ENCODE results near the gene LRRC38. TPM values are rescaled to one million over a fixed set of nuclear protein-coding genes. Genes with fewer than 3 reads are reported as not detected.

Gene LRRC38
- total RNA-seq, 1 donor from 2014 or later = not detected

- Mint-ChIP-seq H3K27ac (ENCODE audit: unreplicated experiment) (no peak overlapping the region), H3K4me1 (ENCODE audit: unreplicated experiment) (no peaks in the 10 kb centered on the region), H3K9me3 (ENCODE audit: unreplicated experiment) (peaks cover 22% of the 10 kb centered on the region), H3K4me3 (ENCODE audit: unreplicated experiment) (no peak overlapping the region), H3K27me3 (ENCODE audit: unreplicated experiment) (no peaks in the 10 kb centered on the region), H3K36me3 (ENCODE audit: unreplicated experiment) (no peaks in the 10 kb centered on the region)
- TF ChIP-seq CTCF (IDR thresholded peaks at IDR 0.05) = no peak
- DNase-seq (ENCODE audit: extremely low spot score, unreplicated experiment) = no peak
Observed at GRCh38 chr1:13550663-13551062, 36.9 kb upstream of the LRRC38 start.

GRCh38 chr1:13549521-13549920, 35.7 kb upstream of the LRRC38 start:
- H3K27ac Mint-ChIP-seq (ENCODE audit: unreplicated experiment) = no peak overlapping the region
- no peak overlapping the region for H3K4me3 Mint-ChIP-seq (ENCODE audit: unreplicated experiment)
- no peaks in the 10 kb centered on the region for H3K36me3 Mint-ChIP-seq (ENCODE audit: unreplicated experiment)

GRCh38 chr1:13549021-13549420, 35.2 kb upstream of the LRRC38 start:
- Mint-ChIP-seq H3K4me1 (ENCODE audit: unreplicated experiment) (no peaks in the 10 kb centered on the region), H3K4me3 (ENCODE audit: unreplicated experiment) (no peak overlapping the region), H3K36me3 (ENCODE audit: unreplicated experiment) (no peaks in the 10 kb centered on the region), H3K27me3 (ENCODE audit: unreplicated experiment) (no peaks in the 10 kb centered on the region), H3K27ac (ENCODE audit: unreplicated experiment) (no peak overlapping the region), H3K9me3 (ENCODE audit: unreplicated experiment) (peaks cover 28% of the 10 kb centered on the region)
- no peak for TF ChIP-seq CTCF (IDR thresholded peaks at IDR 0.05)
- no peak for DNase-seq (ENCODE audit: extremely low spot score, unreplicated experiment)

More at GRCh38 chr1:13549521-13549920, 35.7 kb upstream of the LRRC38 start:
- Mint-ChIP-seq H3K9me3 (ENCODE audit: unreplicated experiment) (peaks cover 23% of the 10 kb centered on the region), H3K4me1 (ENCODE audit: unreplicated experiment) (no peaks in the 10 kb centered on the region), H3K27me3 (ENCODE audit: unreplicated experiment) (no peaks in the 10 kb centered on the region)
- TF ChIP-seq CTCF (IDR thresholded peaks at IDR 0.05) = no peak
- no peak for DNase-seq (ENCODE audit: extremely low spot score, unreplicated experiment)

GRCh38 chr1:13548281-13548680, 34.5 kb upstream of the LRRC38 start:
- no peaks in the 10 kb centered on the region for H3K4me1 Mint-ChIP-seq (ENCODE audit: unreplicated experiment)
- no peaks in the 10 kb centered on the region for H3K27me3 Mint-ChIP-seq (ENCODE audit: unreplicated experiment)
- no peaks in the 10 kb centered on the region for H3K36me3 Mint-ChIP-seq (ENCODE audit: unreplicated experiment)
- no peak for DNase-seq (ENCODE audit: extremely low spot score, unreplicated experiment)
- TF ChIP-seq CTCF (IDR thresholded peaks at IDR 0.05) = no peak
- no peak overlapping the region for H3K27ac Mint-ChIP-seq (ENCODE audit: unreplicated experiment)
- H3K9me3 Mint-ChIP-seq (ENCODE audit: unreplicated experiment) = peaks cover 25% of the 10 kb centered on the region
- no peak overlapping the region for H3K4me3 Mint-ChIP-seq (ENCODE audit: unreplicated experiment)

- DNase-seq (ENCODE audit: extremely low spot score, unreplicated experiment) = no peak
- Mint-ChIP-seq H3K27ac (ENCODE audit: unreplicated experiment) (no peak overlapping the region), H3K4me3 (ENCODE audit: unreplicated experiment) (no peak overlapping the region), H3K36me3 (ENCODE audit: unreplicated experiment) (no peaks in the 10 kb centered on the region), H3K27me3 (ENCODE audit: unreplicated experiment) (no peaks in the 10 kb centered on the region), H3K9me3 (ENCODE audit: unreplicated experiment) (peaks cover 27% of the 10 kb centered on the region), H3K4me1 (ENCODE audit: unreplicated experiment) (no peaks in the 10 kb centered on the region)
- no peak for TF ChIP-seq CTCF (IDR thresholded peaks at IDR 0.05)
Observed at GRCh38 chr1:13546791-13547190, 33.0 kb upstream of the LRRC38 start.
